ENCODE data around the gene ATXN8OS.
"Not testable (repeated sequence)": the region's sequence is repeated elsewhere in the genome, so short reads cannot be mapped to it uniquely, and the experiment has no call there.

Gene ATXN8OS

GRCh38 chr13:70142658-70143057, 35.0 kb downstream of the ATXN8OS start:
- not testable (repeated sequence) for H3K4me1 ChIP-seq (ENCODE audit: control insufficient read depth, insufficient read depth, low read length); H3K27me3 ChIP-seq (ENCODE audit: control insufficient read depth, insufficient read depth, low read length); H3K9me3 ChIP-seq (ENCODE audit: control insufficient read depth, low read length); H3K4me3 ChIP-seq (ENCODE audit: low read length); H3K36me3 ChIP-seq (ENCODE audit: control insufficient read depth, insufficient read depth, low read length); H3K9ac ChIP-seq (ENCODE audit: low read length)

- H3K4me3 ChIP-seq (ENCODE audit: low read length): no peak overlapping the region
- no peaks in the 10 kb centered on the region for H3K4me1 ChIP-seq (ENCODE audit: control insufficient read depth, insufficient read depth, low read length)
- H3K9me3 ChIP-seq (ENCODE audit: control insufficient read depth, low read length): no peaks in the 10 kb centered on the region
- no peaks in the 10 kb centered on the region for H3K36me3 ChIP-seq (ENCODE audit: control insufficient read depth, insufficient read depth, low read length)
- no peak overlapping the region for H3K9ac ChIP-seq (ENCODE audit: low read length)
- no peaks in the 10 kb centered on the region for H3K27me3 ChIP-seq (ENCODE audit: control insufficient read depth, insufficient read depth, low read length)
These were observed 54.5 kb downstream of the ATXN8OS start for GRCh38 chr13:70162141-70162540.

- Histone ChIP-seq H3K4me3 (ENCODE audit: low read length) (no peak overlapping the region), H3K9ac (ENCODE audit: low read length) (no peak overlapping the region), H3K27me3 (ENCODE audit: control insufficient read depth, insufficient read depth, low read length) (no peaks in the 10 kb centered on the region), H3K4me1 (ENCODE audit: control insufficient read depth, insufficient read depth, low read length) (no peaks in the 10 kb centered on the region), H3K36me3 (ENCODE audit: control insufficient read depth, insufficient read depth, low read length) (no peaks in the 10 kb centered on the region), H3K9me3 (ENCODE audit: control insufficient read depth, low read length) (no peaks in the 10 kb centered on the region)
These were observed 63.1 kb downstream of the ATXN8OS start for GRCh38 chr13:70170689-70171088.

- Histone ChIP-seq H3K27me3 (ENCODE audit: control insufficient read depth, insufficient read depth, low read length) (no peaks in the 10 kb centered on the region), H3K9me3 (ENCODE audit: control insufficient read depth, low read length) (no peaks in the 10 kb centered on the region), H3K36me3 (ENCODE audit: control insufficient read depth, insufficient read depth, low read length) (no peaks in the 10 kb centered on the region), H3K9ac (ENCODE audit: low read length) (no peak overlapping the region), H3K4me3 (ENCODE audit: low read length) (no peak overlapping the region), H3K4me1 (ENCODE audit: control insufficient read depth, insufficient read depth, low read length) (no peaks in the 10 kb centered on the region)
These were observed 63.5 kb downstream of the ATXN8OS start for GRCh38 chr13:70171151-70171550.

GRCh38 chr13:70172946-70173597, 65.4 kb downstream of the ATXN8OS start:
- no peaks in the 10 kb centered on the region for H3K9me3 ChIP-seq (ENCODE audit: control insufficient read depth, low read length)
- H3K9ac ChIP-seq (ENCODE audit: low read length): no peak overlapping the region
- H3K4me1 ChIP-seq (ENCODE audit: control insufficient read depth, insufficient read depth, low read length): no peaks in the 10 kb centered on the region
- H3K36me3 ChIP-seq (ENCODE audit: control insufficient read depth, insufficient read depth, low read length): no peaks in the 10 kb centered on the region
- no peak overlapping the region for H3K4me3 ChIP-seq (ENCODE audit: low read length)
- no peaks in the 10 kb centered on the region for H3K27me3 ChIP-seq (ENCODE audit: control insufficient read depth, insufficient read depth, low read length)

- H3K4me3 ChIP-seq (ENCODE audit: low read length): no peak overlapping the region
- no peaks in the 10 kb centered on the region for H3K4me1 ChIP-seq (ENCODE audit: control insufficient read depth, insufficient read depth, low read length)
- no peaks in the 10 kb centered on the region for H3K9me3 ChIP-seq (ENCODE audit: control insufficient read depth, low read length)
- no peaks in the 10 kb centered on the region for H3K36me3 ChIP-seq (ENCODE audit: control insufficient read depth, insufficient read depth, low read length)
- H3K27me3 ChIP-seq (ENCODE audit: control insufficient read depth, insufficient read depth, low read length): no peaks in the 10 kb centered on the region
- no peak overlapping the region for H3K9ac ChIP-seq (ENCODE audit: low read length)
These were observed 66.0 kb downstream of the ATXN8OS start for GRCh38 chr13:70173598-70173959.

- no peaks in the 10 kb centered on the region for H3K9me3 ChIP-seq (ENCODE audit: control insufficient read depth, low read length)
- H3K4me1 ChIP-seq (ENCODE audit: control insufficient read depth, insufficient read depth, low read length): no peaks in the 10 kb centered on the region
These were observed 70.7 kb downstream of the ATXN8OS start for GRCh38 chr13:70178346-70178745.

More at GRCh38 chr13:70178346-70178745, 70.7 kb downstream of the ATXN8OS start:
- no peaks in the 10 kb centered on the region for H3K36me3 ChIP-seq (ENCODE audit: control insufficient read depth, insufficient read depth, low read length)
- H3K9ac ChIP-seq (ENCODE audit: low read length): no peak overlapping the region
- no peak overlapping the region for H3K4me3 ChIP-seq (ENCODE audit: low read length)
- no peaks in the 10 kb centered on the region for H3K27me3 ChIP-seq (ENCODE audit: control insufficient read depth, insufficient read depth, low read length)

Measured in mucosa of stomach (tissue), 1 donor.